HCT116 (cell line): ENCODE results near the gene CAND2. TPM values are rescaled to one million over a fixed set of nuclear protein-coding genes. Genes with fewer than 3 reads are reported as not detected.
A peak's percentile ranks its signal among the peaks of the same experiment; 100 is the strongest.

Experiments used
- ATAC-seq: fragments of 200-7000 bp; cut with Tn5 transposase; 2 replicates; pipeline ENCODE4 v1.9.1; 2020; ENCODE audit warnings: mild to moderate bottlenecking, moderate library complexity
- BruUV-seq: library from RNA; stranded (reverse); fragments of 400-500 nt; replicated peaks from 2 replicates; lab custom pipeline; 2021; lab: Mats Ljungman, UMichigan
- CTCF ChIA-PET: fragments of 300-600 bp; sonication (Branson Sonifier 250); formaldehyde crosslinking; loops from one replicate; lab custom pipeline; 2021; ENCODE audit warnings: antibody characterized with exemption; lab: Charles Lee
- POLR2A ChIA-PET: fragments of 300-600, 350-600 bp; sonication (Branson Sonifier 250); formaldehyde crosslinking; loops from one replicate; lab custom pipeline; 2021; ENCODE audit warnings: antibody characterized with exemption; lab: Charles Lee
- RAD21 ChIA-PET, 2 experiments: fragments of 300-600 bp; sonication (Branson Sonifier 250); formaldehyde crosslinking; loops; one replicate each; lab custom pipeline; 2023; ENCODE audit warnings: low total read pairs in 2 of 2; ENCODE audit not compliant: uncharacterized antibody in 2 of 2, unreplicated experiment in 2 of 2, low non-redundant PET in 1 of 2; lab: Charles Lee
- DNase-seq: peaks from one replicate; pipeline ENCODE4 v3.0.0-alpha.2; 2010; ENCODE audit warnings: low read depth, low spot score
- H2AFZ ChIP-seq: fragments of 200-600 bp; shearing (Covaris generic), sonication (generic); 2 replicates; pipeline ENCODE4 v1.6.1; 2017; ENCODE audit warnings: low read depth, mixed run types, mixed read lengths, antibody characterized with exemption, low read length; ENCODE audit not compliant: poor library complexity, severe bottlenecking
- H3K27ac ChIP-seq: 2 replicates; pipeline ENCODE4 v1.5.1; 2012; ENCODE audit warnings: low read depth, low read length
- H3K27me3 ChIP-seq: fragments of 200-600 bp; sonication (generic); 2 replicates; pipeline ENCODE4 v1.6.1; 2016; ENCODE audit warnings: mixed run types, low read length, mixed read lengths; ENCODE audit not compliant: insufficient read depth
- H3K36me3 ChIP-seq, 2 experiments: fragments of 200-500 bp in 1 of 2; fragments of 200-600 bp in 1 of 2; sonication (Bioruptor generic) in 1 of 2; sonication (generic) in 1 of 2; 2 replicates each; pipeline versions ENCODE4 v1.5.1 to v1.6.1; 2014 to 2016; ENCODE audit warnings: low read length in 2 of 2, inconsistent platforms in 1 of 2, mixed read lengths in 1 of 2, mixed run types in 1 of 2; ENCODE audit not compliant: insufficient read depth in 2 of 2, control insufficient read depth in 1 of 2
- H3K4me1 ChIP-seq, 2 experiments: fragments of 200-600 bp in 1 of 2; sonication (generic) in 1 of 2; 2 replicates each; pipeline versions ENCODE4 v1.5.1 to v1.6.1; 2012 to 2017; ENCODE audit warnings: low read length in 2 of 2, inconsistent platforms in 1 of 2, mild to moderate bottlenecking in 1 of 2, mixed read lengths in 1 of 2, mixed run types in 1 of 2, moderate library complexity in 1 of 2; ENCODE audit not compliant: insufficient read depth in 2 of 2, control insufficient read depth in 1 of 2
- H3K4me2 ChIP-seq: fragments of 200-600 bp; sonication (generic); 2 replicates; pipeline ENCODE4 v1.6.1; 2017; ENCODE audit warnings: mixed run types, low read length, mixed read lengths
- H3K4me3 ChIP-seq, 2 experiments: fragments of 200-600 bp in 1 of 2; sonication (generic) in 1 of 2; replicated peaks in 1 of 2; 2 replicates each; pipeline ENCODE4 v1.5.1; 2011 to 2016; ENCODE audit warnings: low read length in 2 of 2, control low read depth in 1 of 2, low read depth in 1 of 2, mild to moderate bottlenecking in 1 of 2, mixed read lengths in 1 of 2, mixed run types in 1 of 2
- H3K79me2 ChIP-seq: fragments of 200-600 bp; sonication (generic); 2 replicates; pipeline ENCODE4 v1.6.1; 2017; ENCODE audit warnings: mild to moderate bottlenecking, mixed run types, low read length, moderate library complexity, mixed read lengths; ENCODE audit not compliant: insufficient read depth
- H3K9ac ChIP-seq: fragments of 200-600 bp; sonication (generic); 2 replicates; pipeline ENCODE4 v1.6.1; 2016; ENCODE audit warnings: low read length, mixed read lengths
- H3K9me2 ChIP-seq: fragments of 200-600 bp; sonication (generic), shearing (Covaris generic); 2 replicates; pipeline ENCODE4 v1.6.1; 2017; ENCODE audit warnings: mixed run types, mild to moderate bottlenecking, moderate library complexity; ENCODE audit not compliant: insufficient read depth
- H3K9me3 ChIP-seq, 2 experiments: fragments of 200-500 bp in 1 of 2; fragments of 200-600 bp in 1 of 2; sonication (Bioruptor generic) in 1 of 2; sonication (generic) in 1 of 2; 2 replicates each; pipeline ENCODE4 v1.6.1; 2014 to 2017; ENCODE audit warnings: low read length in 2 of 2, mixed read lengths in 2 of 2, inconsistent platforms in 1 of 2, low read depth in 1 of 2, mild to moderate bottlenecking in 1 of 2, mixed run types in 1 of 2, moderate library complexity in 1 of 2; ENCODE audit not compliant: control insufficient read depth in 1 of 2, insufficient read depth in 1 of 2
- H4K20me1 ChIP-seq: fragments of 200-600 bp; sonication (generic), shearing (Covaris generic); 2 replicates; pipeline ENCODE4 v1.6.1; 2017; ENCODE audit warnings: mixed run types, mild to moderate bottlenecking, moderate library complexity; ENCODE audit not compliant: insufficient read depth
- ATF3 ChIP-seq: IDR thresholded peaks from 2 replicates; pipeline ENCODE4 v1.6.1; 2012
- CBX3 ChIP-seq: IDR thresholded peaks from 2 replicates; pipeline ENCODE4 v1.6.1; 2012; ENCODE audit warnings: low read depth
- CTCF ChIP-seq, 3 experiments: fragments of 200-600 bp in 1 of 3; sonication (generic) in 1 of 3; IDR thresholded peaks in 2 of 3; conservative IDR thresholded peaks in 1 of 3; 2 replicates each; pipeline ENCODE4 v1.5.1; 2012 to 2017; ENCODE audit warnings: low read depth in 2 of 3, low read length in 2 of 3, antibody characterized with exemption in 1 of 3, borderline replicate concordance in 1 of 3, control low read depth in 1 of 3, mild to moderate bottlenecking in 1 of 3, mixed read lengths in 1 of 3, mixed run types in 1 of 3, moderate library complexity in 1 of 3; ENCODE audit not compliant: insufficient read depth in 1 of 3
- EGR1 ChIP-seq: IDR thresholded peaks from 2 replicates; pipeline ENCODE4 v1.6.1; 2012; ENCODE audit warnings: low read depth
- FOSL1 ChIP-seq: IDR thresholded peaks from 2 replicates; pipeline ENCODE4 v1.6.1; 2012; ENCODE audit warnings: low read depth
- RAD21 ChIP-seq: IDR thresholded peaks from 2 replicates; pipeline ENCODE4 v1.6.1; 2012; ENCODE audit warnings: low read depth, mild to moderate bottlenecking
- REST ChIP-seq: IDR thresholded peaks from 2 replicates; pipeline ENCODE4 v1.6.1; 2012; ENCODE audit warnings: low read depth
- SRF ChIP-seq: IDR thresholded peaks from 2 replicates; pipeline ENCODE4 v1.6.1; 2012; ENCODE audit warnings: low read depth
- TCF7L2 ChIP-seq: IDR thresholded peaks from 2 replicates; pipeline ENCODE4 v1.7.0; 2011; ENCODE audit warnings: borderline replicate concordance, inconsistent platforms; ENCODE audit not compliant: insufficient read depth, insufficient read length; ENCODE audit errors: extremely low read depth
- YY1 ChIP-seq: IDR thresholded peaks from 2 replicates; pipeline ENCODE4 v1.6.1; 2011; ENCODE audit warnings: low read length, low read depth, moderate library complexity, mild to moderate bottlenecking; ENCODE audit not compliant: insufficient replicate concordance; ENCODE audit errors: extremely low read depth
- ZBTB33 ChIP-seq: IDR thresholded peaks from 2 replicates; pipeline ENCODE4 v1.6.1; 2011; ENCODE audit warnings: mild to moderate bottlenecking, low read length, moderate library complexity; ENCODE audit not compliant: insufficient replicate concordance; ENCODE audit errors: extremely low read depth
- ZFX ChIP-seq: fragments of 450-650 bp; IDR thresholded peaks from 2 replicates; pipeline ENCODE4 v1.6.1; 2017
- ZNF274 ChIP-seq: fragments of 200-500 bp; sonication (Bioruptor generic); IDR thresholded peaks from 2 replicates; pipeline ENCODE4 v1.6.1; 2014; ENCODE audit warnings: mild to moderate bottlenecking, low read depth, low read length, inconsistent platforms
- intact Hi-C: fragments of 100-400 bp; cut with micrococcal nuclease; formaldehyde crosslinking; loops from 2 replicates; pipeline ENCODE4 v1.10.0; 2022
- total RNA-seq: library from RNA; stranded (reverse); gene quantifications from one replicate; pipeline ENCODE4 v1.2.1, GENCODE V29; 2021; ENCODE audit not compliant: unreplicated experiment

CAND2 gene
- total RNA-seq, 1 experiment from 2014 or later, result not detected

- peak; percentile 70 for TF ChIP-seq EGR1
- no peak for TF ChIP-seq TCF7L2
- TF ChIP-seq YY1, result peak; percentile 86
- no peak for TF ChIP-seq ATF3
Measured at GRCh38 chr3:12841149-12841969, 44.9 kb downstream of the CAND2 start, which contains the start of gene RPL32 (continued).

- peak overlapping the region; percentile 100 for H3K9ac ChIP-seq
- H3K4me2 ChIP-seq, result peak overlapping the region; percentile 95
- H3K9me3 ChIP-seq, result no peaks in the 10 kb centered on the region
- ChIA-PET CTCF (interaction anchor here (0.8 to 2.0 kb wide), 10 partner anchors 8 to 250 kb away, joined by 3 to 12 read pairs (median 4); no protein-coding TSS in a partner anchor), RAD21 (no interaction called here), POLR2A (interaction anchor here (0.8 to 1.9 kb wide), 10 partner anchors 8 to 136 kb away, joined by 3 to 13 read pairs (median 5); partner anchors contain the start of gene TMEM40)
- H3K27me3 ChIP-seq, result no peaks in the 10 kb centered on the region
- H2AFZ ChIP-seq, result no peak overlapping the region
- peaks cover 0 to 18% of the 10 kb centered on the region in 2 experiments; a peak in 2 of 4 replicates for H3K4me1 ChIP-seq
- ATAC-seq (peak; percentile 46), DNase-seq (no peak)
- H3K4me3 ChIP-seq, result peak overlapping the region; percentile 29 to 100
- intact Hi-C loops, result no loop called here
- no peaks in the 10 kb centered on the region for H3K9me2 ChIP-seq
- H3K79me2 ChIP-seq, result peaks cover 44% of the 10 kb centered on the region
- BruUV-seq, result TSS peak; percentile 52
- H3K36me3 ChIP-seq, result peaks cover 25 to 40% of the 10 kb centered on the region in 2 experiments
- H4K20me1 ChIP-seq, result peaks cover 30% of the 10 kb centered on the region; the same call in 1 of the 2 replicates
- H3K27ac ChIP-seq, result peak overlapping the region; percentile 93; the same call in 1 of the 2 replicates
- no peak for TF ChIP-seq ZFX
- no peak for TF ChIP-seq CTCF (IDR thresholded peaks at IDR 0.05 in 2 of 3, conservative IDR thresholded peaks at IDR 0.05 in 1 of 3; ENCODE audit: borderline replicate concordance in 1 of 3, insufficient read depth in 1 of 3, low read depth in 2 of 3, low read length in 2 of 3)
- TF ChIP-seq ZBTB33, result no peak
- TF ChIP-seq REST, result no peak
- no peak for TF ChIP-seq FOSL1
- TF ChIP-seq ATF3, result no peak
- TF ChIP-seq ZNF274, result no peak
- no peak for TF ChIP-seq SRF
- TF ChIP-seq CBX3, result no peak
- no peak for TF ChIP-seq EGR1
- TF ChIP-seq RAD21, result no peak
Measured at GRCh38 chr3:12841970-12842328, 45.5 kb downstream of the CAND2 start.
